GM19035 (cell line): ENCODE data around the gene OVOL1.
A peak's percentile ranks its signal among the peaks of the same experiment; 100 is the strongest.

ENCODE experiments used
- ATAC-seq: cut with Tn5 transposase; IDR thresholded peaks from one replicate; pipeline ENCODE4 v1.9.1; 2021; ENCODE audit not compliant: unreplicated experiment

OVOL1 gene

GRCh38 chr11:65777821-65778361, 9.0 kb upstream of the OVOL1 start:
- ATAC-seq, result no peak

- no peak for ATAC-seq
These were observed 8.4 kb upstream of the OVOL1 start for GRCh38 chr11:65778431-65778900.

GRCh38 chr11:65778901-65779668, 7.8 kb upstream of the OVOL1 start:
- ATAC-seq, result no peak

- ATAC-seq, result no peak
These were observed 7.3 kb upstream of the OVOL1 start for GRCh38 chr11:65779669-65779918.

GRCh38 chr11:65779919-65780769, 6.7 kb upstream of the OVOL1 start:
- peak; percentile 47 for ATAC-seq

GRCh38 chr11:65780770-65781151, 6.1 kb upstream of the OVOL1 start, which contains the start of gene AP5B1:
AP5B1 (minus strand) TSS chr11:65780976; CDS start chr11:65780591, 385 bp downstream.
- ATAC-seq, result peak; percentile 51

- peak; percentile 36 for ATAC-seq
These were observed 5.5 kb upstream of the OVOL1 start for GRCh38 chr11:65781152-65781961.

- ATAC-seq, result no peak
These were observed 4.7 kb upstream of the OVOL1 start for GRCh38 chr11:65781962-65782815.

GRCh38 chr11:65782816-65783228, 4.0 kb upstream of the OVOL1 start:
- no peak for ATAC-seq

GRCh38 chr11:65785319-65786007, 1.4 kb upstream of the OVOL1 start:
- no peak for ATAC-seq

GRCh38 chr11:65786008-65786785, 666 bp upstream of the OVOL1 start:
- ATAC-seq, result no peak

- ATAC-seq, result no peak
These were observed 1.1 kb downstream of the OVOL1 start for GRCh38 chr11:65787649-65788622.

GRCh38 chr11:65788821-65789220, 2.0 kb downstream of the OVOL1 start:
- no peak for ATAC-seq

- no peak for ATAC-seq
These were observed 2.6 kb downstream of the OVOL1 start for GRCh38 chr11:65789230-65790103.

- ATAC-seq, result no peak
These were observed 3.4 kb downstream of the OVOL1 start for GRCh38 chr11:65790104-65790901.
